Caco-2 (cell line): ENCODE measurements around the gene ARAP1. TPM values are rescaled to one million over a fixed set of nuclear protein-coding genes. Genes with fewer than 3 reads are reported as not detected.
A peak's percentile ranks its signal among the peaks of the same experiment; 100 is the strongest.

Source experiments
- BruUV-seq: library from RNA; stranded (reverse); fragments of 400-500 nt; replicated peaks from 2 replicates; lab custom pipeline; 2021; lab: Mats Ljungman, UMichigan
- CTCF ChIA-PET: fragments of 300-600 bp; sonication (Branson Sonifier 250); formaldehyde crosslinking; loops from one replicate; lab custom pipeline; 2022; ENCODE audit warnings: antibody characterized with exemption; lab: Charles Lee
- POLR2A ChIA-PET: fragments of 300-600 bp; sonication (Branson Sonifier 250); formaldehyde crosslinking; loops from one replicate; lab custom pipeline; 2022; ENCODE audit warnings: antibody characterized with exemption; lab: Charles Lee
- DNase-seq, 2 experiments: peaks; one replicate each; pipeline versions ENCODE4 v3.0.0 to v3.0.0-alpha.2; 2020 to 2022
- H3K27me3 ChIP-seq: replicated peaks from 2 replicates; pipeline ENCODE4 v1.6.0; 2011; ENCODE audit warnings: low read length; ENCODE audit not compliant: control insufficient read depth, insufficient read depth
- H3K36me3 ChIP-seq: 2 replicates; pipeline ENCODE4 v1.5.1; 2011; ENCODE audit warnings: low read length; ENCODE audit not compliant: control insufficient read depth, insufficient read depth
- H3K4me1 ChIP-seq: fragments of 250-450 bp; sonication (Bioruptor Pico); 2 replicates; pipeline ENCODE4 v1.5.1; 2020; ENCODE audit warnings: mild to moderate bottlenecking
- H3K4me3 ChIP-seq: 2 replicates; pipeline ENCODE4 v1.5.1; 2011; ENCODE audit warnings: low read depth, mild to moderate bottlenecking, control low read depth, low read length
- H3K9me3 ChIP-seq: fragments of 250-450 bp; sonication (Bioruptor Pico); 2 replicates; pipeline ENCODE4 v1.5.1; 2020; ENCODE audit warnings: mild to moderate bottlenecking, moderate library complexity
- H3K27ac Mint-ChIP-seq: one replicate; pipeline ENCODE4 v1.8.0; 2022; ENCODE audit warnings: mixed read lengths; ENCODE audit not compliant: unreplicated experiment
- H3K27me3 Mint-ChIP-seq: one replicate; pipeline ENCODE4 v1.8.0; 2022; ENCODE audit warnings: mixed read lengths; ENCODE audit not compliant: insufficient read depth, unreplicated experiment
- H3K36me3 Mint-ChIP-seq: one replicate; pipeline ENCODE4 v1.8.0; 2022; ENCODE audit warnings: mild to moderate bottlenecking, mixed read lengths; ENCODE audit not compliant: insufficient read depth, unreplicated experiment
- H3K4me1 Mint-ChIP-seq: one replicate; pipeline ENCODE4 v1.8.0; 2022; ENCODE audit warnings: low read depth, mixed read lengths; ENCODE audit not compliant: unreplicated experiment
- H3K4me3 Mint-ChIP-seq: one replicate; pipeline ENCODE4 v1.8.0; 2022; ENCODE audit warnings: mild to moderate bottlenecking, moderate library complexity, mixed read lengths; ENCODE audit not compliant: unreplicated experiment
- H3K9me3 Mint-ChIP-seq: one replicate; pipeline ENCODE4 v1.8.0; 2022; ENCODE audit warnings: mixed read lengths; ENCODE audit not compliant: unreplicated experiment
- CTCF ChIP-seq, 2 experiments: fragments of 200-600 bp in 1 of 2; IDR thresholded peaks; 1 replicate in 1 of 2; 2 replicates in 1 of 2; pipeline versions ENCODE4 v1.5.1 to v1.8.0; 2011 to 2022; ENCODE audit warnings: antibody characterized with exemption in 1 of 2, control low read depth in 1 of 2, inconsistent platforms in 1 of 2, low read depth in 1 of 2, low read length in 1 of 2, mild to moderate bottlenecking in 1 of 2, moderate library complexity in 1 of 2; ENCODE audit not compliant: insufficient read depth in 1 of 2, severe bottlenecking in 1 of 2, unreplicated experiment in 1 of 2
- intact Hi-C: fragments of 100-400 bp; cut with micrococcal nuclease; formaldehyde crosslinking; loops from one replicate; pipeline ENCODE4 v1.10.0; 2022; ENCODE audit not compliant: unreplicated experiment
- total RNA-seq: library from RNA; stranded (reverse); gene quantifications from 2 replicates; pipeline ENCODE4 v1.2.3, GENCODE V29; 2022

Gene ARAP1
- total RNA-seq, 1 experiment from 2014 or later, result 87.1 TPM

GRCh38 chr11:72744474-72744873 is 7.7 kb downstream of the ARAP1 start:
- intact Hi-C loops, result no loop called here
- Histone ChIP-seq H3K36me3 (peaks cover 2% of the 10 kb centered on the region), H3K4me1 (peaks cover 38% of the 10 kb centered on the region), H3K27me3 (no peaks in the 10 kb centered on the region), H3K9me3 (no peaks in the 10 kb centered on the region), H3K4me3 (no peak overlapping the region)
- H3K9me3 Mint-ChIP-seq, result no peaks in the 10 kb centered on the region
- ChIA-PET CTCF (no interaction called here), POLR2A (no interaction called here)
- peaks cover 48% of the 10 kb centered on the region for H3K4me1 Mint-ChIP-seq
- DNase-seq, result no peak
- TF ChIP-seq CTCF (IDR thresholded peaks at IDR 0.05; ENCODE audit: insufficient read depth in 1 of 2, low read depth in 1 of 2, low read length in 1 of 2, severe bottlenecking in 1 of 2, unreplicated experiment in 1 of 2), result no peak
- no peak overlapping the region for H3K4me3 Mint-ChIP-seq
- H3K36me3 Mint-ChIP-seq, result peaks cover 12% of the 10 kb centered on the region
- BruUV-seq, result no TSS peak
- peak overlapping the region; percentile 53 for H3K27ac Mint-ChIP-seq
- H3K27me3 Mint-ChIP-seq, result no peaks in the 10 kb centered on the region

DNA sequence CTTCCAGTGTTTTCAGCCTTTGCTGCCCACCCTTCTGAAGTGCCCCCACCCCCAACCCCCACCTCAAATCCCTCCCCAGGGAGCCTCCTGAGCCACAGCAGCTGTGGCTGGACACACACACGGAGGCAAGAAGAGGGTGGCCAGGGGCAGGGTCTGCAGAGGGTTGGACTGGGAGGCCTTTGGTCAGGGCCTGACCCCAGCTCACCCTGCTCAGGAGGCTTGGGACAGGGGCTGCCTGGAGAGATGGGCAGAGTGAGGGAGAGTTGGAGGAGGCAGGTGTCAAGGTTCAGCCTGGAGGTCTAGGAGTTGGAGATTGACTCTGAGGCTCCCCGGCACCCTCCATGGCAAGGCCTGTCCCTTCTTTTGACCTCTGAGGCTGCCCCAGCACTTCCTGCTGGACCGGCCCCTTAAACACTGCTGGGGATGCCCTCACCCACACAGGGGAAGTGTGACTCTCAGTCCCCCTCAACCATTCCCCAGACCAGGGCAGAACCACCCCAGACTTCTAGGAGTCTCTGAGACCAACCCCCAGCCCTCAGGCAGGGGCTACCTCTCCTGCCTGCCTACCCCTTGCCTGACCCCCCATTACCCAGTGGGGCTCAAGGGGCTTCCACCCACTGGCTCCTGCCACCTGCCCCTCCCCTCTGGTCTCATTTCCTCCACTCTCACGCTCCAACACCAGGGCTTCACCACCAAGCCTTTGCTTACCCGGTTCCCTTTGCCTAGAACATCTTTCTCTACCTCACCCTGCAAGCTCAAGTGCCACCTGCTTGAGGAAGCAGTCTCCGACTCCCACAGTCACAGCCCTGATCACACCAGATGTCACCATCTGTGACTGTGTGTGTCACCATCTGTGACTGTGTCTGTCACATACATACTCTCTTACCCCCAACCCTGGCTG is 8.6 kb downstream of the ARAP1 start:
- Mint-ChIP-seq H3K4me3 (no peak overlapping the region), H3K27me3 (no peaks in the 10 kb centered on the region), H3K9me3 (no peaks in the 10 kb centered on the region), H3K36me3 (peaks cover 11% of the 10 kb centered on the region), H3K4me1 (peaks cover 41% of the 10 kb centered on the region), H3K27ac (peak overlapping the region; percentile 91)
- no peak overlapping the region for H3K4me3 ChIP-seq
- BruUV-seq, result no TSS peak
- H3K4me1 ChIP-seq, result peaks cover 29% of the 10 kb centered on the region
- TF ChIP-seq CTCF (IDR thresholded peaks at IDR 0.05; ENCODE audit: insufficient read depth in 1 of 2, low read depth in 1 of 2, low read length in 1 of 2, severe bottlenecking in 1 of 2, unreplicated experiment in 1 of 2), result no peak
- ChIA-PET CTCF (interaction anchor here (3.4 kb wide), 1 partner anchor 18 kb away, joined by 20 read pairs; no protein-coding TSS in a partner anchor), POLR2A (interaction anchor here (1.0 kb wide), 1 partner anchor 43 kb away, joined by 4 read pairs; no protein-coding TSS in a partner anchor)
- H3K9me3 ChIP-seq, result no peaks in the 10 kb centered on the region
- intact Hi-C loops, result no loop called here
- DNase-seq, result peak in 1 of 2 experiments; percentile 40
- no peaks in the 10 kb centered on the region for H3K27me3 ChIP-seq
- peaks cover 2% of the 10 kb centered on the region for H3K36me3 ChIP-seq

DNA sequence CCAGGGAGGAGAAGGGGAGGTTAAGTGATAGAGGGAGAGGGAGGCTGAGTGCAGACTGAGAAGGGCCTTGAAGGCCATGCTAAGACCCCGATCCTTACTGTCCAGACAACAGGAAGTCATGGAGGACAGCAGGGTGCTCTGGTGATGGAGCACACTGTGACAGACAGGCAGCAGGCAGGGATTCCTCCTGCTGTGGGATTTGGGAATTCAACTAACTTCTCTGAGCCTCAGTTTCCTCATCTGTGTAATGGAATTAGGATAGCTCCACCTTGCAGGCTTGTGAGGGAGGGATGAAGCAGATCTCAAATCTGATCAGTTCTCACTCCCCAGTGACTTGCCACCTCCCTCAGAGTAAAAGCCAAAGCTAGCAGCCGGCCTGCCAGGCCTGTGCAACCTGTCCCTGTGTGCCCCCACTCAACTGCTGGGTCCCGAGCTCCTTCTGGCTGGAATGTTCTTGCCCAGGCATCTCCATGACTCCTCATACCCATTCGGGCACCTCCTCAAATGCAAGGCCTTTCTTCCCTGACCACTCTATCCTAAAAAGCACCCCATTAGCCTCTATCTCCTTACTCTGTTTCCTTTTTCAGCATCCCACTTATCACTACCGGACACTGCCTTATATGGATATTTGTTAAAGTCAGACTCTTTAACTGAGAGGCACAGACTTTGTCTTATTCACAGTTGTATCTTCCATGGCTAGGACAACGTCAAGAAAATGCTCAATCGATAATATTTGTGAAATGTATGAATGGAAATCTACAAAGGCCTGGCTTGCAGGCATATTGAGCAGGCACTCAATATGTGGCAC is 9.5 kb downstream of the ARAP1 start:
- intact Hi-C loops, result no loop called here
- Histone ChIP-seq H3K9me3 (no peaks in the 10 kb centered on the region), H3K36me3 (peaks cover 2% of the 10 kb centered on the region), H3K4me3 (no peak overlapping the region), H3K27me3 (no peaks in the 10 kb centered on the region), H3K4me1 (peaks cover 27% of the 10 kb centered on the region)
- Mint-ChIP-seq H3K4me1 (peaks cover 40% of the 10 kb centered on the region), H3K27ac (peak overlapping the region; percentile 91), H3K4me3 (no peak overlapping the region), H3K36me3 (peaks cover 11% of the 10 kb centered on the region), H3K9me3 (no peaks in the 10 kb centered on the region), H3K27me3 (no peaks in the 10 kb centered on the region)
- ChIA-PET POLR2A (interaction anchor here (1.0 kb wide), 1 partner anchor 43 kb away, joined by 4 read pairs; no protein-coding TSS in a partner anchor), CTCF (interaction anchor here (2.4 to 3.4 kb wide), 2 partner anchors 17 to 51 kb away, joined by 11 to 20 read pairs; partner anchors contain the start of gene STARD10)
- no peak for DNase-seq
- TF ChIP-seq CTCF (IDR thresholded peaks at IDR 0.05; ENCODE audit: insufficient read depth in 1 of 2, low read depth in 1 of 2, low read length in 1 of 2, severe bottlenecking in 1 of 2, unreplicated experiment in 1 of 2), result no peak
- BruUV-seq, result no TSS peak
